CD14-positive monocyte (primary cell): Measurements from ENCODE around the gene BLCAP. TPM values are rescaled to one million over a fixed set of nuclear protein-coding genes. Genes with fewer than 3 reads are reported as not detected.
A peak's percentile ranks its signal among the peaks of the same experiment; 100 is the strongest.
"Not testable (repeated sequence)": the region's sequence is repeated elsewhere in the genome, so short reads cannot be mapped to it uniquely, and the experiment has no call there.

Source experiments
- DNase-seq, 3 donors: peaks; one replicate each; pipeline ENCODE4 v3.0.0-alpha.2; 2011 to 2022
- H2AFZ ChIP-seq: 2 replicates; pipeline ENCODE4 v1.6.0; 2012; ENCODE audit warnings: mild to moderate bottlenecking, low read depth, low read length, inconsistent platforms; ENCODE audit not compliant: insufficient read depth, poor library complexity, severe bottlenecking
- H3K27ac ChIP-seq, 2 donors: 1 replicate in 1 of 2; 2 replicates in 1 of 2; pipeline ENCODE4 v1.5.1; 2012 to 2013; ENCODE audit warnings: low read length in 2 of 2, control low read depth in 1 of 2, inconsistent platforms in 1 of 2, low read depth in 1 of 2, mild to moderate bottlenecking in 1 of 2
- H3K27me3 ChIP-seq, 2 donors: one replicate each; pipeline versions ENCODE4 v1.6.0 to v1.6.1; 2011 to 2013; ENCODE audit warnings: low read length in 2 of 2; ENCODE audit not compliant: control insufficient read depth in 2 of 2, insufficient read depth in 2 of 2
- H3K36me3 ChIP-seq, 2 donors: replicated peaks in 1 of 2; 1 replicate in 1 of 2; 2 replicates in 1 of 2; pipeline versions ENCODE4 v1.5.1 to v1.6.1; 2012 to 2013; ENCODE audit warnings: low read length in 2 of 2, control low read depth in 1 of 2, inconsistent platforms in 1 of 2, mild to moderate bottlenecking in 1 of 2; ENCODE audit not compliant: insufficient read depth in 2 of 2, control insufficient read depth in 1 of 2
- H3K4me1 ChIP-seq, 2 donors: 1 replicate in 1 of 2; 2 replicates in 1 of 2; pipeline versions ENCODE4 v1.5.1 to v1.6.1; 2012 to 2013; ENCODE audit warnings: low read length in 2 of 2, control low read depth in 1 of 2, inconsistent platforms in 1 of 2, mild to moderate bottlenecking in 1 of 2, moderate library complexity in 1 of 2; ENCODE audit not compliant: insufficient read depth in 2 of 2, control insufficient read depth in 1 of 2
- H3K4me2 ChIP-seq: replicated peaks from 2 replicates; pipeline ENCODE3; 2012; ENCODE audit warnings: low read length, moderate library complexity, mild to moderate bottlenecking; ENCODE audit not compliant: poor library complexity, severe bottlenecking; ENCODE audit errors: extremely low read depth
- H3K4me3 ChIP-seq, 3 experiments: fragments of 200-600 bp in 1 of 3; sonication (generic) in 1 of 3; replicated peaks in 1 of 3; 1 replicate in 2 of 3; 2 replicates in 1 of 3; pipeline ENCODE4 v1.5.1; 2011 to 2013; ENCODE audit warnings: low read length in 3 of 3, mild to moderate bottlenecking in 3 of 3, control low read depth in 2 of 3, low read depth in 2 of 3, inconsistent platforms in 1 of 3, moderate library complexity in 1 of 3
- H3K79me2 ChIP-seq: 2 replicates; pipeline ENCODE4 v1.6.0; 2012; ENCODE audit warnings: mild to moderate bottlenecking, control low read depth, inconsistent platforms, low read length, moderate library complexity; ENCODE audit not compliant: insufficient read depth
- H3K9ac ChIP-seq: 2 replicates; pipeline ENCODE4 v1.6.0; 2017; ENCODE audit warnings: low read length, mild to moderate bottlenecking; ENCODE audit not compliant: insufficient read depth, poor library complexity, severe bottlenecking
- H3K9me3 ChIP-seq, 2 donors: replicated peaks in 1 of 2; 1 replicate in 1 of 2; 2 replicates in 1 of 2; pipeline versions ENCODE4 v1.5.1 to v1.6.1; 2012 to 2013; ENCODE audit warnings: low read length in 2 of 2, control low read depth in 1 of 2; ENCODE audit not compliant: control insufficient read depth in 1 of 2, insufficient read depth in 1 of 2
- H4K20me1 ChIP-seq: 2 replicates; pipeline ENCODE4 v1.6.0; 2012; ENCODE audit warnings: mild to moderate bottlenecking, low read length, control low read depth, moderate library complexity; ENCODE audit not compliant: insufficient read depth
- H3K27ac Mint-ChIP-seq, 7 donors: one replicate each; pipeline ENCODE4 v1.8.0; 2020; ENCODE audit warnings: mild to moderate bottlenecking in 7 of 7, mixed read lengths in 7 of 7, moderate library complexity in 6 of 7, inconsistent platforms in 2 of 7
- H3K27me3 Mint-ChIP-seq, 3 donors: one replicate each; pipeline ENCODE4 v1.8.0; 2021 to 2022; ENCODE audit warnings: low read depth in 3 of 3, mild to moderate bottlenecking in 3 of 3, mixed read lengths in 3 of 3, moderate library complexity in 3 of 3, inconsistent platforms in 1 of 3
- H3K36me3 Mint-ChIP-seq, 2 donors: one replicate each; pipeline ENCODE4 v1.8.0; 2020; ENCODE audit warnings: mixed read lengths in 2 of 2, inconsistent platforms in 1 of 2, mild to moderate bottlenecking in 1 of 2
- H3K4me1 Mint-ChIP-seq: one replicate; pipeline ENCODE4 v1.8.0; 2020; ENCODE audit warnings: mild to moderate bottlenecking, mixed read lengths
- H3K4me3 Mint-ChIP-seq, 2 donors: one replicate each; pipeline ENCODE4 v1.8.0; 2020; ENCODE audit warnings: mild to moderate bottlenecking in 2 of 2, mixed read lengths in 2 of 2, moderate library complexity in 1 of 2
- H3K9me3 Mint-ChIP-seq, 7 donors: one replicate each; pipeline ENCODE4 v1.8.0; 2020 to 2022; ENCODE audit warnings: mixed read lengths in 7 of 7, mild to moderate bottlenecking in 6 of 7, moderate library complexity in 6 of 7, inconsistent platforms in 2 of 7
- CTCF ChIP-seq: fragments of 200-600 bp; IDR thresholded peaks from one replicate; pipeline ENCODE4 v1.8.0; 2022; ENCODE audit warnings: antibody characterized with exemption, mild to moderate bottlenecking
- WGBS: methylation state at CpG from one replicate; pipeline ENCODE4 v1.1.5; 2013; ENCODE audit warnings: missing lambda C conversion rate; ENCODE audit not compliant: insufficient coverage; 5-methylcytosine and 5-hydroxymethylcytosine counted together
- intact Hi-C, 2 donors: fragments of 100-400 bp; cut with micrococcal nuclease; formaldehyde crosslinking; loops; one replicate each; pipeline versions ENCODE4 v1.15.0 to v1.15.1; 2023
- polyA plus RNA-seq, 3 donors: library from polyadenylated mRNA; depleted of rRNA in 1 of 3; unstranded in 2 of 3; stranded (reverse) in 1 of 3; fragments of 300-500 nt in 2 of 3; fragments of >200 nt in 1 of 3; fragmentation: Illumina TruSeq in 2 of 3; gene quantifications; 1 replicate in 2 of 3; 2 replicates in 1 of 3; pipeline ENCODE4 v1.2.3, GENCODE V29; 2012 to 2021

Gene BLCAP
- polyA plus RNA-seq, 3 donors = 45.3 to 54.5 (median 53.3) TPM

- H3K79me2 ChIP-seq = no peaks in the 10 kb centered on the region
- H3K36me3 Mint-ChIP-seq = no peaks in the 10 kb centered on the region
- no peak overlapping the region for H3K4me3 Mint-ChIP-seq
- H3K27me3 Mint-ChIP-seq = peaks cover 17 to 20% (median 17%) of the 10 kb centered on the region in 3 donors
- peak overlapping the region in 1 of 7 donors; percentile 12 for H3K27ac Mint-ChIP-seq
- intact Hi-C loops = no loop called here
- no peak overlapping the region for H2AFZ ChIP-seq
- no peak overlapping the region for H3K9ac ChIP-seq
- no peak overlapping the region for H3K27ac ChIP-seq
- H3K9me3 ChIP-seq = no peaks in the 10 kb centered on the region
- no peaks in the 10 kb centered on the region for H3K36me3 ChIP-seq
- peaks cover 5% of the 10 kb centered on the region for H3K4me1 Mint-ChIP-seq
- no peak for DNase-seq
- no peak overlapping the region for H3K4me2 ChIP-seq
- H3K4me1 ChIP-seq = no peaks in the 10 kb centered on the region
- WGBS = 98% methylated on average over 4 of the region's 7 CpGs
- peaks cover 0 to 2% of the 10 kb centered on the region in 2 donors for H3K27me3 ChIP-seq
- no peak overlapping the region for H3K4me3 ChIP-seq
- TF ChIP-seq CTCF = no peak
- H3K9me3 Mint-ChIP-seq = peaks cover 0 to 11% (median 3%) of the 10 kb centered on the region in 7 donors
- H4K20me1 ChIP-seq = no peaks in the 10 kb centered on the region
Observed at GRCh38 chr20:37471741-37472235, 55.9 kb downstream of the BLCAP start.

GRCh38 chr20:37470190-37470589 lies 57.5 kb downstream of the BLCAP start:
- H3K4me2 ChIP-seq, DNase-seq, H3K9me3 ChIP-seq, H2AFZ ChIP-seq, H3K27me3 ChIP-seq, H3K4me3 Mint-ChIP-seq, H3K27ac Mint-ChIP-seq, H3K4me3 ChIP-seq, H3K9ac ChIP-seq, H3K36me3 Mint-ChIP-seq, H3K4me1 ChIP-seq, intact Hi-C loops, H3K79me2 ChIP-seq, H3K36me3 ChIP-seq, H3K27ac ChIP-seq, H4K20me1 ChIP-seq, H3K4me1 Mint-ChIP-seq, H3K9me3 Mint-ChIP-seq: not testable (repeated sequence)
- peaks cover 14 to 17% (median 15%) of the 10 kb centered on the region in 3 donors for H3K27me3 Mint-ChIP-seq
- WGBS = 100% methylated on average over 3 of the region's 8 CpGs
